B cell (primary cell): Measurements from ENCODE around the gene ANKRD11. TPM values are rescaled to one million over a fixed set of nuclear protein-coding genes. Genes with fewer than 3 reads are reported as not detected.

Experiments
- ATAC-seq: fragments of 200-7000 bp; cut with Tn5 transposase; one replicate; pipeline ENCODE4 v1.10.0; 2021; ENCODE audit warnings: low read depth, mild to moderate bottlenecking, moderate number of reproducible peaks, moderate library complexity
- CTCF ChIA-PET: fragments of 350-600 bp; sonication (Branson Sonifier 250); formaldehyde crosslinking; loops from one replicate; lab custom pipeline; 2021; ENCODE audit warnings: antibody characterized with exemption, inconsistent platforms; lab: Charles Lee
- POLR2A ChIA-PET: fragments of 350-600 bp; sonication (Branson Sonifier 250); formaldehyde crosslinking; loops from one replicate; lab custom pipeline; 2021; ENCODE audit warnings: antibody characterized with exemption; lab: Charles Lee
- DNase-seq: peaks from one replicate; pipeline ENCODE4 v3.0.0; 2013
- H2AFZ ChIP-seq: 2 replicates; pipeline ENCODE4 v1.6.1; 2012; ENCODE audit warnings: mild to moderate bottlenecking, low read depth, low read length; ENCODE audit not compliant: insufficient read depth, poor library complexity, severe bottlenecking
- H3K27ac ChIP-seq, 2 donors: 1 replicate in 1 of 2; 2 replicates in 1 of 2; pipeline ENCODE4 v1.5.1; 2012 to 2013; ENCODE audit warnings: low read length in 2 of 2, mild to moderate bottlenecking in 2 of 2, moderate library complexity in 1 of 2
- H3K27me3 ChIP-seq, 4 experiments: fragments of 200-600 bp in 1 of 4; sonication (generic) in 1 of 4; replicated peaks in 1 of 4; 1 replicate in 2 of 4; 2 replicates in 2 of 4; pipeline versions ENCODE4 v1.6.1 to v1.7.0; 2013 to 2016; ENCODE audit warnings: low read length in 3 of 4, mild to moderate bottlenecking in 2 of 4, mixed read lengths in 1 of 4, moderate library complexity in 1 of 4; ENCODE audit not compliant: insufficient read depth in 4 of 4, control insufficient read depth in 3 of 4; ENCODE audit errors: control extremely low read depth in 1 of 4
- H3K36me3 ChIP-seq, 2 experiments: replicated peaks in 1 of 2; 1 replicate in 1 of 2; 2 replicates in 1 of 2; pipeline versions ENCODE4 v1.6.1 to v1.7.1; 2013; ENCODE audit warnings: low read length in 1 of 2; ENCODE audit not compliant: insufficient read depth in 2 of 2, control insufficient read depth in 1 of 2; ENCODE audit errors: control extremely low read depth in 1 of 2, extremely low read depth in 1 of 2
- H3K4me1 ChIP-seq, 2 donors: fragments of 200-600 bp in 1 of 2; sonication (generic) in 1 of 2; 1 replicate in 1 of 2; 2 replicates in 1 of 2; pipeline versions ENCODE4 v1.5.1 to v1.6.1; 2013 to 2017; ENCODE audit warnings: low read length in 2 of 2; ENCODE audit not compliant: control insufficient read depth in 2 of 2, insufficient read depth in 2 of 2
- H3K4me2 ChIP-seq: replicated peaks from 2 replicates; pipeline ENCODE3; 2012; ENCODE audit warnings: mild to moderate bottlenecking, low read depth, low read length; ENCODE audit not compliant: poor library complexity, severe bottlenecking
- H3K4me3 ChIP-seq, 5 experiments: fragments of 200-600 bp in 1 of 5; sonication (generic) in 1 of 5; 1 replicate in 3 of 5; 2 replicates in 2 of 5; pipeline versions ENCODE4 v1.5.1 to v1.7.0; 2011 to 2016; ENCODE audit warnings: low read length in 4 of 5, mild to moderate bottlenecking in 4 of 5, low read depth in 2 of 5, control low read depth in 1 of 5, moderate library complexity in 1 of 5; ENCODE audit not compliant: insufficient read depth in 1 of 5; ENCODE audit errors: control extremely low read depth in 1 of 5, extremely low read depth in 1 of 5
- H3K79me2 ChIP-seq: fragments of 200-600 bp; sonication (generic); one replicate; pipeline ENCODE4 v1.6.0; 2016; ENCODE audit warnings: low read length; ENCODE audit not compliant: control insufficient read depth, insufficient read depth
- H3K9ac ChIP-seq: fragments of 200-600 bp; sonication (generic); 2 replicates; pipeline ENCODE4 v1.6.1; 2017; ENCODE audit warnings: mild to moderate bottlenecking, low read length, moderate library complexity
- H3K9me3 ChIP-seq, 3 donors: one replicate each; pipeline versions ENCODE4 v1.6.1 to v1.7.1; 2013; ENCODE audit warnings: low read length in 2 of 3; ENCODE audit not compliant: control insufficient read depth in 2 of 3, insufficient read depth in 1 of 3; ENCODE audit errors: control extremely low read depth in 1 of 3
- H4K20me1 ChIP-seq: 2 replicates; pipeline ENCODE4 v1.6.0; 2012; ENCODE audit warnings: mild to moderate bottlenecking, low read length; ENCODE audit not compliant: insufficient read depth, control insufficient read depth, poor library complexity, severe bottlenecking
- H3K27ac Mint-ChIP-seq: one replicate; pipeline ENCODE4 v1.8.0; 2021; ENCODE audit warnings: mixed read lengths
- H3K27me3 Mint-ChIP-seq: one replicate; pipeline ENCODE4 v1.8.0; 2021; ENCODE audit warnings: mixed read lengths
- H3K4me1 Mint-ChIP-seq: one replicate; pipeline ENCODE4 v1.8.0; 2021; ENCODE audit warnings: mixed read lengths
- H3K4me3 Mint-ChIP-seq: one replicate; pipeline ENCODE4 v1.8.0; 2021; ENCODE audit warnings: mixed read lengths
- H3K9me3 Mint-ChIP-seq: one replicate; pipeline ENCODE4 v1.8.0; 2022; ENCODE audit warnings: mixed read lengths; ENCODE audit not compliant: insufficient read depth
- EZH2 ChIP-seq: IDR thresholded peaks from 2 replicates; pipeline ENCODE4 v1.6.1; 2012; ENCODE audit warnings: borderline replicate concordance, low read depth, mild to moderate bottlenecking, moderate library complexity, low read length; ENCODE audit not compliant: insufficient read depth, poor library complexity, severe bottlenecking
- WGBS: methylation state at CpG from one replicate; pipeline ENCODE4 v1.1.5; 2013; ENCODE audit warnings: missing lambda C conversion rate; ENCODE audit not compliant: insufficient coverage; 5-methylcytosine and 5-hydroxymethylcytosine counted together
- intact Hi-C: fragments of 100-400 bp; cut with micrococcal nuclease; formaldehyde crosslinking; loops from one replicate; pipeline ENCODE4 v1.10.0; 2022
- polyA plus RNA-seq: library from polyadenylated mRNA; depleted of rRNA; stranded (reverse); fragments of >200 nt; gene quantifications from 2 replicates; pipeline ENCODE4 v1.2.3, GENCODE V29; 2012
- total RNA-seq, 2 donors: library from RNA; stranded (reverse); fragments of 120-200 nt in 1 of 2; gene quantifications; 1 replicate in 1 of 2; 2 replicates in 1 of 2; pipeline versions ENCODE4 v1.2.3 to v1.2.4, GENCODE V29; 2013 to 2022
- TF ChIP-seq, protein P1 (sequence below): fragments of 200-600 bp; IDR thresholded peaks from one replicate; pipeline ENCODE4 v1.8.0; 2022; ENCODE audit warnings: antibody characterized with exemption, mild to moderate bottlenecking

Gene ANKRD11
- total and polyA plus RNA-seq, 2 donors (not counting 1 experiment from before 2014, with no cell fraction given) = 67.9 to 314 TPM

DNA sequence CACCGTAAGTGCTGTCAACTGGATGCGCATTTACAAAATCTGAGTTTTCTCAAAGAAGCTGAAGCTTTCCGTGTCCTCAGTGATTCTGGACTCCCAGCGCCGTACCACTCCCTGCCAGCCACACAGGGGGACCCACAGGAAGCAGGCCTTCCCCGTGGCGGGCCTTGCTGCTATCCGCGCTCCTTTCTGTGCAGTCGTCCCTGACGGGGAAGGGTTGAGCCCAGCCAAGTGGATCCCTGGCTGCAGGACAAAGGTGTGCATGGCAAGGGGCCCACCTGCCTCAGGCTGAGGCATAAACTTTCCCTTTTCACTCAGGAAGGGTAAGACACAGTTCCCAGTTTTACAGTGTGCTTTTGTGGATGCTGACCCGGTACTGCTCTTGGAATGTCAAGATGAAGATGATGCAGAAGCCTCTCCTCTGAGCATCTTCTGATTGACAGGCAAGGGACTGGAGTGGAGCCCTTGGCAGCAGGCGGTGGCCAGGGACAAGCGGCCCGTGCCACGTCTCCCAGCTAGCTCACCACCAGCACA is 93.0 kb downstream of the ANKRD11 start:
- H3K4me2 ChIP-seq = no peak overlapping the region
- ATAC-seq (no peak), DNase-seq (no peak)
- peaks cover 7 to 17% of the 10 kb centered on the region in 2 donors for H3K4me1 ChIP-seq
- intact Hi-C loops = no loop called here
- H3K27me3 ChIP-seq = no peaks in the 10 kb centered on the region
- WGBS = 94% methylated on average over 13 of the region's 16 CpGs
- no peak overlapping the region for H3K9ac ChIP-seq
- no peaks in the 10 kb centered on the region for H3K9me3 ChIP-seq
- POLR2A ChIA-PET = interaction anchor here (0.7 kb wide), 1 partner anchor 87 kb away, joined by 3 read pairs; no protein-coding TSS in a partner anchor
- H3K27ac Mint-ChIP-seq = no peak overlapping the region
- no peak overlapping the region for H2AFZ ChIP-seq
- CTCF ChIA-PET = no interaction called here
- H3K27ac ChIP-seq = no peak overlapping the region
- peaks cover 95% of the 10 kb centered on the region for H3K79me2 ChIP-seq
- peaks cover 56% of the 10 kb centered on the region for H3K4me1 Mint-ChIP-seq
- no peaks in the 10 kb centered on the region for H3K27me3 Mint-ChIP-seq
- peaks cover 90% of the 10 kb centered on the region for H4K20me1 ChIP-seq
- H3K36me3 ChIP-seq = peaks cover 0 to 19% of the 10 kb centered on the region in 2 experiments
- no peak overlapping the region for H3K4me3 Mint-ChIP-seq
- TF ChIP-seq EZH2 = no peak
- TF ChIP-seq, protein P1, sequence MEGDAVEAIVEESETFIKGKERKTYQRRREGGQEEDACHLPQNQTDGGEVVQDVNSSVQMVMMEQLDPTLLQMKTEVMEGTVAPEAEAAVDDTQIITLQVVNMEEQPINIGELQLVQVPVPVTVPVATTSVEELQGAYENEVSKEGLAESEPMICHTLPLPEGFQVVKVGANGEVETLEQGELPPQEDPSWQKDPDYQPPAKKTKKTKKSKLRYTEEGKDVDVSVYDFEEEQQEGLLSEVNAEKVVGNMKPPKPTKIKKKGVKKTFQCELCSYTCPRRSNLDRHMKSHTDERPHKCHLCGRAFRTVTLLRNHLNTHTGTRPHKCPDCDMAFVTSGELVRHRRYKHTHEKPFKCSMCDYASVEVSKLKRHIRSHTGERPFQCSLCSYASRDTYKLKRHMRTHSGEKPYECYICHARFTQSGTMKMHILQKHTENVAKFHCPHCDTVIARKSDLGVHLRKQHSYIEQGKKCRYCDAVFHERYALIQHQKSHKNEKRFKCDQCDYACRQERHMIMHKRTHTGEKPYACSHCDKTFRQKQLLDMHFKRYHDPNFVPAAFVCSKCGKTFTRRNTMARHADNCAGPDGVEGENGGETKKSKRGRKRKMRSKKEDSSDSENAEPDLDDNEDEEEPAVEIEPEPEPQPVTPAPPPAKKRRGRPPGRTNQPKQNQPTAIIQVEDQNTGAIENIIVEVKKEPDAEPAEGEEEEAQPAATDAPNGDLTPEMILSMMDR = no peak
- H3K4me3 ChIP-seq = no peak overlapping the region
- H3K9me3 Mint-ChIP-seq = no peaks in the 10 kb centered on the region

DNA sequence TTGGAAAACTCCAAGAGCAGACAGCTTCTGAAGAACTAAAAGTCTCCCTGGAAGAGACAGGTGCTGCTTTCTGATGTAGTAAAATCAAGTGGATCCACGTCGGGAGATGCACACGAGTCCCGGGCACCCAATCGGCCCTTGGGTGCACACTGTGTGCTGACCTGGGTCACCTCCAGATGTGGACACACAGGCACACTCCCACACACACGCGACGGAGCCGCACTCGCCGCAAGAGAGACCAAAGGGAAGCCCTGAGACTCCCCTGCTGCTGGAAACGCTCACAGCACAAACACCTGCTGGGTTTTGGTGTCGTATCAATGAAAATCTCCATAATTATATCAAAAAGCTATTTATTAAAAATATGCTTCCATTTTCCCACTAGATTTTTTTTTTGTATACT is 94.2 kb downstream of the ANKRD11 start:
- peaks cover 0 to 24% of the 10 kb centered on the region in 2 experiments for H3K36me3 ChIP-seq
- Mint-ChIP-seq H3K27ac (no peak overlapping the region), H3K4me3 (no peak overlapping the region), H3K4me1 (peaks cover 55% of the 10 kb centered on the region), H3K9me3 (no peaks in the 10 kb centered on the region), H3K27me3 (no peaks in the 10 kb centered on the region)
- H3K4me1 ChIP-seq = peaks cover 7 to 16% of the 10 kb centered on the region in 2 donors
- H2AFZ ChIP-seq = no peak overlapping the region
- H3K79me2 ChIP-seq = peaks cover 91% of the 10 kb centered on the region
- 88% methylated on average over 8 of the region's 13 CpGs for WGBS
- no peaks in the 10 kb centered on the region for H3K27me3 ChIP-seq
- intact Hi-C loops = no loop called here
- ATAC-seq (no peak), DNase-seq (no peak)
- H3K4me2 ChIP-seq = no peak overlapping the region
- H4K20me1 ChIP-seq = peaks cover 81% of the 10 kb centered on the region
- H3K9ac ChIP-seq = no peak overlapping the region
- TF ChIP-seq EZH2 = no peak
- TF ChIP-seq, protein P1 = no peak
- H3K27ac ChIP-seq = no peak overlapping the region
- H3K9me3 ChIP-seq = no peaks in the 10 kb centered on the region
- no peak overlapping the region for H3K4me3 ChIP-seq
- POLR2A ChIA-PET = no interaction called here
- CTCF ChIA-PET = interaction anchor here (0.6 kb wide), 2 partner anchors 149 to 207 kb away, joined by 3 read pairs; no protein-coding TSS in a partner anchor
